GM21423 (cell line): ENCODE data around the gene COL2A1.

ENCODE experiments used
- ATAC-seq: cut with Tn5 transposase; IDR thresholded peaks from one replicate; pipeline ENCODE4 v1.9.1; 2021; ENCODE audit warnings: mild to moderate bottlenecking, moderate library complexity; ENCODE audit not compliant: unreplicated experiment

COL2A1 gene

DNA sequence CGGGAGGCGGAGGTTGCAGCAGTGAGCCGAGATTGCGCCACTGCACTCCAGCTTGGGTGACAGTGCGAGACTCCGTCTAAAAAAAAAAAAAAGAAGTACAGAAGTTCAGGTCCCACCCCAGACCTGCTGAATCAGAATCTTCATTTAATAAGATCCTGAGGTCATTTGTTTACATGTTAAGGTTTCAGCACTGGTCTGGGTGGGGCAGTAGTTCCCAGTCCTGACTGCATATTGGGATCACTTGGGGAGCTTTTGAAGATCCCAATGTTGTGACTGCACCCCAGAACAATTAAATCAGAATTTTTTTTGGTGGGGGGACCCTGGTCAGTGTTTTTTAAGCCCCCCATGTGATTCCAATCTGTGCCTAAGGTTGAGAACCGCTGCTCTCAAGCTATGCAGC, 11.7 kb upstream of the COL2A1 start:
- no peak for ATAC-seq

DNA sequence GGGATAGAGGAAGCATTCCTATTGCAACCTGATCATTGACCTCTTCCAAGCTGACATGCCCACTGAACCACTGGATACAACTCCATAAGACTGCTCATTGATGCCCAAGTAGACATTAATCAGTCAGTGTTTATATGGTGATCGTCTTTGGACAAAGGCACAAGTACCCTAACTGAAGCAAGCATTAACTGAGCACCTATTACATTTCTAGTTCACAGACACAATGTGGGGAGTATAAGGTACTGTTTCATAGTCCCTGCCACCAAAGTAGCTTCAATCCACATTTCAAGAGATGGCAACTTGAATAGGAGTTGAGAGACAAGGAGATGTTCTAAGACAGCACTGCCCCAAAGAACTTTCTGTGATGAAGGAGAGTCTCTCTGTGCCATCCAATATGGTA, 10.9 kb upstream of the COL2A1 start:
- ATAC-seq = no peak

DNA sequence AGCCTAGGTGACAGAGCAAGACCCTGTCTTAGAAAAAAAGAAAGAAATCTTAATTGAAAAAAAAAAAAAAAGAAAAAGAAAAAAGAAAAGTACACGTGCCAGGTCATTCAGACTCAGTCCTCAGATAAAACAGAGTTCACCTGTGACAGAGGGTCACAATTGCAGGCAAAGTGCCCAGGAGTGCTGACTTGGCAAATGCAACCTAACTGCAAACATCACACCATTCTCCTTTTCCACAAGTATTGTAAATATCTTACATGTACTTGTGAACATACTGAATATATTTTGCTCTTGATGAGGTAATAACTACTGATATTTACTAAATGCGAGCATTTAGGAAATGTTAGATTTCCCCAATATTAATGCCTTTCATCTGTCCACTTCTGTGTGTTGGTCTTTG, 9.0 kb upstream of the COL2A1 start:
- no peak for ATAC-seq

DNA sequence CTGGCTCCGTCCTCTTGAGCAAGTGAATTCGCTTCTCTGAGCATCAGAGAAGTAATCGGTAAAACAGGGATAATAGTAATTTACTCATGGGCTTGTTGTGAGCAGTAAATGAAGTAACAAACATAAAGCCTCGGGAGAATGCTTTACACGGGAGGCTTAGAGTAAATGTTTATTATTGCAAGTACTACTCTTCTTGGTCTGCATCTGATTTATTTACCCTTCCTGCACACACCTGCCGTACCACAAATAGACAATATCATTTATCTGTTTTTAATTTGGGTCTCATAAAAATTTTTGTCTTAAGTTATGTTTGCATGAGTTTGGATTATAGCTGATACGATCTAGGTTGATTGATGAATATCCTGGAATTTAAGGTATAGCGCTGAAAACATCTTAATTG, 7.8 kb upstream of the COL2A1 start:
- no peak for ATAC-seq

DNA sequence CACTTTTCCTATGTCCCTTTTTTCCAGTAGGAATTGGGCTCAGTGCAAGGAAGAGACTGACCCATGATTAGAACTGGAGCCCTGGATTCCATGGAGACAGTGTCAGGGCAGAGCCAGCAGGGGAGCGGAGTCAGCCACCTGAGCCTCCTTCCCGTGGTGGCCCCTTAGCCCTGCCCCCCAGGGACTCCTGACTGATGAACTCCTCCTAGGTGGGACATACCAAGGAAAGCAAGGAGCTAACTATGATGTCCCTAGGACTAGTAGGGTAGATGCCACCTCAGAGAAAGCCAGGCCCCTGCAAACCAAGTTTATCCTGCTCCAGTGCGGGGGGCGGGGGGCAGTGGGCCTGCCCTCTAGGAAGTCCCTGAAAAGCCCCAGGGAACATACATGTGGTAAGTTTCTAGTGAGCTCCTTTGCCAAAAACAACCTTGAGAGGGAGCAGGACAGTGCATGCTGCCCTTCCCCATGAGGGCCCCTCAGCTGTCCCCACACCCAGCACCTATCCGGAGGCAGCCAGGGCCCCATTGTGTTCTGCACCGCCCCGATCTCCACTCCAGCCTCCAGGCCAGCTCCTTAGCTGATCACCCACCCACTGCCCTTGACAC, 6.2 kb upstream of the COL2A1 start:
- ATAC-seq = no peak

DNA sequence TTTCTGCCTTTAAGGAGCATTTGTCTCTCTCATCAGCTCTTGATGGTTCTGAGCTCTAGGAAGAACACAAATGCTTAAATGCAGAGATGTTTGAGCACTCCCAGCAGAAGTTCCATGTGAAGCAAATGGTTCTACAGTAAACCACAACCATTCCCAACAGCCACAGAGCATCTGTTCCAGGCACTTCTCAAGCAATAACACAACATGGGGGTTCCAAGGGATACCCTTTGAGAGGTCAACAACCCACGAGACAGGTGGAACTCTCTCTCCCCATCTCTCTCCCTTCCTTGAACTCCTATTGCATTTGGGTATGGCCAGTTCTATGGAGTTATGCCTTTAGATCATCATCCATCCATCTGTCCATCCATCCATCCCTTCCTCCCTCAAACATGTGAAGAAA, 5.2 kb upstream of the COL2A1 start:
- no peak for ATAC-seq

DNA sequence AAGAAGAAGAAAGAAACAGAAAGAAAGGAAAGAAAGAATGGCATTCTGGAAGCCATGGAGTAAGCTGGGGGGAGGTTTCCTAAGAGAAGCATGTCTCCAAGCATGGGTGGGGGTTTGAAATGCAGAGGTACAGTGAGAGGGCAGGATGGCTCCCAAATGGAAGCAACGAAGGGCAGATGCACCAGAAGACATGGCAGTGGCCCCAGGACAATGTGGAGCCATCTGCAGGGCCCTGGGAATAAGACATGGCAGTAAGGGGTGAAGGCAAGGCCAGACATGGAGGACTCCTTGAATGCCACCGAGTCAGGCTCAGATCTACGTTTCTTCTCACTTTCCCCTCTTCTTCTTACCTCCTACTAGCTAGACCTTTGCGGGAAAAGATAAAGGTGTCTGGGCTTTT, 4.7 kb upstream of the COL2A1 start:
- ATAC-seq = no peak

DNA sequence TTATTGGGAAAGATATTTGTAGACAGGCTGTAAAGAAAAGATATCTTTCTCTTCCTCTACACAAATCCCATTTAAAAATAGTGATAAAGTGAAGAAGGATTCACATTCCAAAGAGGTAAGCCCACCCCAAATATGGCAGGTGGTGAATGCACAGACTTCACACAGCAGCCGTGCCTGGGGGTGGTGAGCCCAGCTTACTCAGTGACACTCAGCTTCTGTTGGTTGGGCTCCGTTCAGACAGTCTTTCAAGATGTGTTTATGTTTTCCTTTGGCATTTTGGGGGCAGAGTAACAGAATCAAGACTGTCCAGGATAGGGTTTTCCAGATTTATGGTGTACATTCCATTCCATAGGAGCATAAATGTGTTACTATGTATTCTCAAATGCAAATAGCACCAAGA, 4.1 kb upstream of the COL2A1 start:
- no peak for ATAC-seq

DNA sequence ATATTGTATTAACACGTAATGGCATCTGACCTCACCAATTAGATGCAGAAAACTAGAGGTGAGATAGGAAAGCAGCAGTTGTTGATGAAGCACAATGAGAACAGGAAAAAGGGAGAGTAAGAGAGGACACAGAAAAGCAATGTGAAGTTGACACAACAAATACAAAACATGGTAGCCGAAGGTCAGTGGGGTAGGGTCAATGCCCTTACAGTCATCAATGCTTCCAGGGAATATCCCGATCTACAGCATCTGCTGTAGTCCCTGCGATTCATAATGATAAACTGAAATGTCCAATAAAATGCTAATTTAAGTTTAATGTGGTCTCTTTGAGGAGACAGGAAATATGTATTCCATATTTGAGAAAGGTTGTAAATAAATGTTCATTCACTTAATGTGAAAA, 2.9 kb upstream of the COL2A1 start:
- ATAC-seq = no peak

DNA sequence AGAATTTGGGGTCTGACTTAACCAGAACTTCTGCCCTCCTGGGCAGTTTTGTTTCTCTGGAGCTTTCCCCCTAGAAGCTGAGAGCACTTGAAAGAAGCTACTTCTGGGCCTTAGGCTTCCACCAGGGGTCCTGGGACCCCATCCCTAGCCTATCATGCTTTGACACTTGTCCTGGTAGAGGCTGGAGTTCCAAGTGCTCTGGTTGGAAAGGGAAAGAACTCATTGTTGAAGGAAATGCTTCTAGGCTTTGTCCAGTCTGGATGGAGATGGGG, 1.4 kb upstream of the COL2A1 start:
- ATAC-seq = no peak

DNA sequence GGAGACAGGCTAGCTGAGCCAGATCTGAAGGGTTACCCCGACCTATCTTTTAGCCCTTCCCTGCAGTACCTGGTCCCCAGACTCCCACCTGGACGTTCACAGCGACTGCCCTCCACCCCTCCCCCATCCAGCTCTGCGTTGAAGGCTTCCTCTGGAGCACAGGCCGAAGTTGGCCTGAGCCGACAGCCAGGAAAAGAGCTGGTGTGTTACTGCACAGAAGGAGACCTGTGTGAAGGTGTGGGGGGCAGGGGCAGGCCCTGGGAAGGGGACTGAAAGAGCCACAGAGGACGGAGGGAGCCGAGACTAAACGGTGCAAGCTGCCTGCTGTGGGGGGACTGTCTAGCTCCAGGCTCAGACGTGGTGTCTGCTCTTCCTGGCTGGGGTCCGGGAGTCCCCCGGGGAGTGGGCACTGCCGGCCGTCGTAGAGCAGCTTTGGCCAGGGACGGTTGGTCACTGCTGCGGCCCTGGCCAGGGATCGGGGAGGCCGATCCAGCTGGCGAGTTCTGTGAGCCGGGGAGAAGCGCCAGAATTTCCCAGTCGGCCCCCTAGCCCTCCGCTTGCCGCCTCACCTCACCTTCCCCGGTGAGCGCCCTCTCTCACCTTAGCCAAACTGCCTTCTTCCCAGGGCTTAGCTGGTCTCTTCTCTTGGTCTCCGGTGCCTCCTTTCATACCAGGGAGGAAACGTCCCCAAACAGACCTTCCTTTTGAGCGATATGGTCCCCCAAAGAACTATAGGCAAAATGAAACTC, 899 bp upstream of the COL2A1 start:
- no peak for ATAC-seq

DNA sequence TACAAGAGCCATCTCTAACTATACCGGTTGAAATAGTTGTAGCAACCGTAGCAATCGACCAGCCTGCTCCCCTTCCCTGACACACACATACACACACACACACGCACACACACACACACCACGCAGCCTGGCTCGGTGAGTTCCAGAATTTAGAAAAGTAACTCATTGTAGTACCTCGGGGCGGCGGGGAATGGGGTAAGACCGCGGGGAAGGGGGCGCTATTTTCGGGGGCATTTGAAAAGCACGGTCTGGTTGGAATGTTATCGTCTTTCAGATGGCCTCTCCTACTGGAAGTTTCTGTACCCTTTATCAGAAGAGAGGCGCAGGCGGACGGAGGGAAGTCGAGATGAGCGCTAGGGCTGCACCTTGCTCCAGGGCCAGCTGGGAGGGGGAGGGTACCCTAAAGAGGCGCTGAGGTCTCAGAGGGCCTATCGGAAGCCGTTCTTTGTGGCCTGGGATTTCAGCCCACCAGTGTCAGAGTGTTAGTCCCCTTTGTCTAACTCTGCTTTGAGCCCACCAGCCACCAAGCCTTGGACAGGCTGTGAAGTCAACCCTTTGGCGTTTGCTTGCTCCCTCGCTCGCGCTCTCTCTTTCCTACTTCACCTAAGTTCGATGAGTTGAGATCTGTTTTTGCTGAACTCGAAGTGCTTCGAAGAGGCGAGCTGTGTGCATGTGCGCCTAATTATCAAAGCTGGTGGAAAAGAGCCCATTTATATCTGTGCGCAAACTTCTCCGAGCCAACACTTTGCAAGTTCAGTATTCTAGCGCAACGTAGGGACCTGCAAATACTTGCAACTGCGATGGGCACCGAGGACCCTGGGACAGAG, 837 bp downstream of the COL2A1 start:
- ATAC-seq = no peak

DNA sequence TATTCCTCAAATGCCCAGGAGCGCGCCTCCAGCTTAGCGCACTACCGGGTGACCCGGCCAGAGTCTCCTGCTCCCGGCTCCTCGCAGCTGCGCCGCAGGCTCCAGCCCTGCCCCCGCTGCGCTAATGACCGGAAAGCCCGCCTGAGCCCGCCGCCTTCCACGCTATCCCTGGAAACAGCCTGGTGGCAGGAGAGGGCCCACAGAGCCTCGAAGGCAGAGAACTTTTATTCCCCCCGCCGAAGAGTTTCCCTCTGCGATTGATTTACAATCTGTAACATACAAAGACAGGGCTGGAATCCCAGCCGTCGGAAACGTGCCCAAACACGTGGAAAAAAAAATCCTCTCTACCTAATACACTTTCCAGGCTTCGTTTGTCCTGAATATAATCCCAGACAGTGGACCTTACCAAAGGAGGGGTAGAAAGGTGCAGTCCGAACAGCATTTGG, 1.5 kb downstream of the COL2A1 start:
- no peak for ATAC-seq

DNA sequence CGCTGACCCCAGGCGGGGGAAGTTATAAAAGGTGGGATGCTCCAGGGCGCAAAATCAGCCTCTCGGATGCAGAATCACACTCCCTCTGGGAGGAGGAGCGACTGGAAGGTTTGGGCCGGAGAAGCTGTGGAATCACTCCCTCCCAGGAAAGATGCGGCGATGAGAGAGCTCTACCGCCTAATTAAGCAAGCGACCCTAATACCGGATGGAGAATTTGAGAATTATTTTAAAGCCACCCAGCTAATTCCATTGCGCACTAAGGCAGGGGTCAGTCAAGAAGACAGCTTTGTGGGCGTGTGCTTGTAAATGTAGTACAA, 1.9 kb downstream of the COL2A1 start:
- ATAC-seq = no peak

DNA sequence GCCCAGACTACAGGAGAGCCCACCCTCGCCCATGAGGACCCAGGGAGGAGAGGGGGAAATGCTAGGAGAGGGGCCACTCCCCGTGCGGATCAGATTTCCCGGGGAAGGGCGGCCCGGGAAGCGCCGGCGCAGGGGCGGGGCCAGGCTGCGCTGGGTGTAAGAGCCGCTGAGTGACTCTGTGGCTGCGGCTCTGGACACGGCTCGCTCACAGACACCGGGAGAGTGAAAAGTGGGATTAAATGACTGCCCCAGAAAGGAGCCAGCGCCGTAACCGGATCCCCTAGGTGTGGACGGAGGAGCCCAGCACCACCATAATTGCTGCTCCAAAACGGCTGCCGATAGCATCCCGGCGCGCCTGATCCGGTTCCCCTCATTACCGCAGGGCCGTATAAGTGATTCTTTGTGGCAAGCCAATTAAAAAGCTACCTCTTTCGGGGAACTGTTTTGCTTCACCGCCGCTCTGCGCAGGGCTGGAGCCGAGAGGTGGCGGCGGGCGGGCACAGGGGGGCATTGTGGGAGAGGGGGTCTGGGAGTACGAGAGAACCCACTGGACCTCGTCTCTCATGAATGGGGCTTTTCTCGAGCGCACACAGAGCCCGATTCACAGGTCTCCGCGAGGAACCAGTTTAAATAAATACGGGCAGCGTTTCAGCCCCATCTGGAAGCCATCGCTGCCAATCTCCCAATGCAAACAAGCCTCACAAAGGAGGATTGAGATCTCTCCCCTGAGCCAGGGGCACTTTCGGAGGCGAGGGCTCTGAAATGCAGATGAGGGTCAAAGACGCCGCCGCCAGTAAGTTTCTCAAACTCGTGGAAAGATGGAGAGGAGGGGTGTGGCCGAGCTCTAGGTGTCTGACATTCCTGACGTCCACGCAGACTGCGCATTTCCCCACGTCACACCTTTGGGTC, 2.5 kb downstream of the COL2A1 start:
- ATAC-seq = no peak

DNA sequence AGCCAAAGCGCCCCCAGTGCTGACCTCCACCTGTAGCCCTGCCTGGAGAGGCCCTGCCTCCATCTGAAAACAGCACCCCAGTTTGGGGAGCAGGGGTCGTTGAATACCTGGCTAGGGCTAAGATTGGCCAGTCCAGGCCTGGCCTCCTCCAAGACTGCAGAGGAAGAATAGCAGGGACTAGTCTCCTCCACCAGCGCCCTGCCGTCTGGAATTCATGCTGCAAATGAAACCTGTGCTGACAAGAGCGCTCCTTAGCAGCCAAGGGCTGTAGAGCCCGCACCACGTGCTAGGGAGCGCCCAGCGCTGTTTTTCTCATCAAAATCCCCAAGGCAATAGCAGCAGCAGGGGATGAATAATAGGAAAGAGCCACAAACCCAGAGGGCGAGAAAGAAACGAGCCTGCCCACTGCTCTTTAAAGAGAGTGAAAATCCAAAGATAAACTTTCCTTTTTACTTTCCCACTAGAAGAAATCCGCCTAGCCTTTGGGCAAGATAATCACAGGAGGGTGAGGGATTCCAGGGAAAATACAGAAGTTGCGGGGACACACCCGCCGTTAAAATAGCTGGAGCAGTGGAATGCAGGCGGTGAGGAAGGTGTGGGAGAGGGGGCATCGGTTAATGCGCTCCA, 3.3 kb downstream of the COL2A1 start:
- no peak for ATAC-seq

DNA sequence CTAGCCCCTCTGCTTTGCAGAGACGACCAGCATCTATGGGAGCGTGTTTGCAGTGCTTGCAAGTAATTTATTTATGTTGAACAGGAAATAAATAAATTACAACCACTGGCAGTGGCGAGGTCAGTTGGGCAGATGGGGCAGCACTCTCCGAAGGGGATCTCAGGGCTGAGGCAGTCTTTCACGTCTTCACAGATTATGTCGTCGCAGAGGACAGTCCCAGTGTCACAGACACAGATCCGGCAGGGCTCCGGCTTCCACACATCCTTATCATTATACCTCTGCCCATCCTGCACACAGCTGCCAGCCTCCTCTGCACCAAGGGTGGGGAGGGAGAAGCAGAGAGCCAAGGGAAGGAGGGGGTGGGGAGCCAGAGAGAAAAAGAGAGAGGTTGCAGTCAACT, 4.5 kb downstream of the COL2A1 start:
- ATAC-seq = no peak

DNA sequence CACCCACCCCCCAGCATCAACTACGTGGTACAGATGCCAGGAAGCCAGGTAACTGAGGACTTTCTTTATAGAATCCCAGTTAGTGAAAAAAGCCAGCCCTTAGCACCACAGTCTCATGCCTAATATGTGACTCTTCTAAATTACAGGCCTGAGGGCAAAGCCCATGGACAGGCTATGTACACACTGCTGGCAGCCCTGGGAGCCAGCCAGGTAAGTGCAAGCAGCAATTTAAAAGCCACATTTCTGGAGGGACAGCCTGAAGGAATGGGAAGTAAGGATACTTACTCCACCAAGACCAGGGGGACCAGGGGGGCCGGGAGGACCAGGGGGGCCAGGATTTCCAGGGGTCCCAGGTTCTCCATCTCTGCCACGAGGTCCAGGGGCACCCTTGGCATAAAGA, 7.0 kb downstream of the COL2A1 start:
- ATAC-seq = no peak

DNA sequence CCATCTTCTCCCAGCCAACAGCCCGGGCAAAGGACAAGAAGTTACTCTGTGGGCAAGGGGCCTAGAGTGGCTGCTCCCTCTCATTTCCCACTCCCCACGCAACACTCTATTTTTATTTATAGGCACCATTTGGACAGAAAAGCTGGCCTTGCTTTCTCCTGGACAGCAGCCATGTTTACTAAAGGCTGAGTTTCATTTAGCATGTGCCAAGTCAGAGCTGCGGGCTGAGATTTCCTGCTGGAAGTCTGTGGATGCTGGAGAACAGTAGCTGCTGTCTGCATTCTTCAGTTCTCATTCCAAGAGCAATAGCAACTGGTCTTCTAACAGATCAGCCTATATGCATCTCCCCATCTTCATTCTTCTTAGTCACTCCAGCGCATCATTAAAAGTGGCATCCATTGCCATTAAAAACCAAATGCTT, 8.3 kb downstream of the COL2A1 start:
- ATAC-seq = no peak

DNA sequence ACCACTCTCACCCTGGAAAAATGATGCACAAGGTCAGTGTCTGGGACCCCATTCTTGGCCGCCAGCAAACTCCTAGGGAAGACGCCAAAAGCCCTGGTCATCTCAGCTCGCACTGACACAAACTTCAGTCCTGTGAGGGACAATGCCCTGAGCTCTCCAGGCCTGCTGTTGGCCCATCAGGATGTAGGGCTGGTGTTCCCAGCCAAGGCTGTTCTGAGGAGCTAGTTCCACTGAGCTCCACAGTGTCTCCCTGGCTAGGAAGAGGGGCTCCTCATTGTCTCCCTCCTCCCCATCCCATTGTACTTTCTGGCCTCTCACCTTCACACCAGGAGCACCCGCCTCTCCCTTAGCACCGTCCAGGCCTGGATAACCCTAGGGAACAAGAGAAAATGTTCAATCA, 10.8 kb downstream of the COL2A1 start:
- no peak for ATAC-seq

DNA sequence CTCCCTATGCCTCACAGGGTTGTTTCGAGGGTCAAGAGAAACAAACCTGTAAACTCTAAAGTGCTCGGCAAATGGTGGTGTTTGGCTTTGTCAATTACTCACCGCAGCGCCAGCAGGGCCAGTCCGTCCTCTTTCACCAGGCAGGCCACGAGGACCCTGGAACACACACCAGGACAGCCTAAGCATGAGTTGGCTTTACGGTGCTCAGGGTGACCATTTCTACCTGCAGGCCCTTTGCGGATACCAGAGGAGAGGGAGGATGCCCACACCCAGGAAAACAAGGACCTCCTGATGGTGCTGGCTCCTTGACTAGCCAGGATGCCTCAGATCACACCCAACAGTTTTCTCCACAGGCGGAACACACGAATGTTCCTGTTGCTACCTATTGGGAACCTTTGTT, 11.5 kb downstream of the COL2A1 start:
- no peak for ATAC-seq
